Measurements from ENCODE around the gene FUT9. TPM values are rescaled to one million over a fixed set of nuclear protein-coding genes. Genes with fewer than 3 reads are reported as not detected.

Gene FUT9
- total RNA-seq, 2 experiments from 2014 or later: not detected

DNA sequence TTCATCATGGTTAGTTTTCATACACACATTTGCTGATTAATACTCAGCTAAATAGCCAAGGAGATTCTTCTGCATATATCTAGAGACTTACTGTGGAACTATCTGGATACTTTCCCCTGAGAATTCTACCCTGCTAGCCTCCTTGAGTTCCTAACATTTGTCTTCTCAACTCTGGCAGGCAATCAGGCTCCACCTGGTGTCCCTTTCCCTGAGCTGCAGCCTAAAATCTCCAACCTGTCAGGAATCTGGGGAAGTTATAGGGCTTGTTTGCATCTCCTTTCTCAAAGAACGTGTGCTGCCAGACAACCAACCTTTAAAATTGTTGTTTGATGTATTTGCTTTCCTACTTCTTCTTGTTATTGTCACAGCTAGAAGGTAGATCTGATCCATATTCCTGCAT lies 73.4 kb downstream of the FUT9 start:
- Histone ChIP-seq H3K36me3 (ENCODE audit: insufficient read depth, low read length) (no peaks in the 10 kb centered on the region), H3K4me3 (ENCODE audit: low read length) (no peak overlapping the region), H3K27me3 (ENCODE audit: control insufficient read depth in 1 of 2, insufficient read depth in 2 of 2, low read length in 2 of 2) (no peaks in the 10 kb centered on the region), H3K9me3 (ENCODE audit: control insufficient read depth in 1 of 2, insufficient read depth in 1 of 2, low read length in 2 of 2) (no peaks in the 10 kb centered on the region), H3K27ac (ENCODE audit: low read depth in 1 of 2, low read length in 2 of 2) (no peak overlapping the region), H3K4me1 (ENCODE audit: insufficient read depth, low read length) (no peaks in the 10 kb centered on the region)
- H3K27ac Mint-ChIP-seq: no peak overlapping the region
- no peak overlapping the region for H3K4me3 Mint-ChIP-seq
- H3K36me3 Mint-ChIP-seq (ENCODE audit: low read depth): no peaks in the 10 kb centered on the region
- TF ChIP-seq, protein P1, sequence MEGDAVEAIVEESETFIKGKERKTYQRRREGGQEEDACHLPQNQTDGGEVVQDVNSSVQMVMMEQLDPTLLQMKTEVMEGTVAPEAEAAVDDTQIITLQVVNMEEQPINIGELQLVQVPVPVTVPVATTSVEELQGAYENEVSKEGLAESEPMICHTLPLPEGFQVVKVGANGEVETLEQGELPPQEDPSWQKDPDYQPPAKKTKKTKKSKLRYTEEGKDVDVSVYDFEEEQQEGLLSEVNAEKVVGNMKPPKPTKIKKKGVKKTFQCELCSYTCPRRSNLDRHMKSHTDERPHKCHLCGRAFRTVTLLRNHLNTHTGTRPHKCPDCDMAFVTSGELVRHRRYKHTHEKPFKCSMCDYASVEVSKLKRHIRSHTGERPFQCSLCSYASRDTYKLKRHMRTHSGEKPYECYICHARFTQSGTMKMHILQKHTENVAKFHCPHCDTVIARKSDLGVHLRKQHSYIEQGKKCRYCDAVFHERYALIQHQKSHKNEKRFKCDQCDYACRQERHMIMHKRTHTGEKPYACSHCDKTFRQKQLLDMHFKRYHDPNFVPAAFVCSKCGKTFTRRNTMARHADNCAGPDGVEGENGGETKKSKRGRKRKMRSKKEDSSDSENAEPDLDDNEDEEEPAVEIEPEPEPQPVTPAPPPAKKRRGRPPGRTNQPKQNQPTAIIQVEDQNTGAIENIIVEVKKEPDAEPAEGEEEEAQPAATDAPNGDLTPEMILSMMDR (IDR thresholded peaks at IDR 0.05): no peak
- no peaks in the 10 kb centered on the region for H3K4me1 Mint-ChIP-seq (ENCODE audit: low read depth)
- POLR2A ChIA-PET: no interaction called here
- DNase-seq: no peak
- intact Hi-C loops (cut with DNase I, micrococcal nuclease): no loop called here
- no peak for ATAC-seq (ENCODE audit: poor library complexity)
- no peaks in the 10 kb centered on the region for H3K9me3 Mint-ChIP-seq
- CTCF ChIA-PET: no interaction called here
- H3K27me3 Mint-ChIP-seq: no peaks in the 10 kb centered on the region

DNA sequence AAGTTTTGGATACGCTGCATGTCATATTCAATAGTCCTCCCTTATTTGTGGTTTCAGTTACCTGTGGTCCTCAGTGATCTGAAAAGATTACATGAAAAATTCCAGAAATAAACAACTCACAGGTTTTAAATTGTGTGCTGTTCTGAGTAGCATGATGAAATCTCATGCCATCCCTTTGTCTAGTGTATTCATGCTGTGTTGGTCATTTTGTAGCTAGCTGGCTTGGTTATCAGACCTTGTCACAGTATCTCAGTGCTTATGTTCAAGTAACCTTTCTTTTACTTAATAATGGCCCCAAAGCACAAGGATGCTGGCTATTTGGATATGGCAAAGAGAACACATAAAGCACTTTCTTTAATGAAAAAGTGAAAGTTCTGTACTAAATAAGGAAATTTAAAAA lies 78.3 kb downstream of the FUT9 start:
- Mint-ChIP-seq H3K4me1 (ENCODE audit: low read depth) (no peaks in the 10 kb centered on the region), H3K36me3 (ENCODE audit: low read depth) (no peaks in the 10 kb centered on the region), H3K27me3 (no peaks in the 10 kb centered on the region), H3K4me3 (no peak overlapping the region), H3K27ac (no peak overlapping the region), H3K9me3 (no peaks in the 10 kb centered on the region)
- ATAC-seq (ENCODE audit: poor library complexity) (no peak), DNase-seq (no peak)
- Histone ChIP-seq H3K4me3 (ENCODE audit: low read length) (no peak overlapping the region), H3K4me1 (ENCODE audit: insufficient read depth, low read length) (no peaks in the 10 kb centered on the region), H3K36me3 (ENCODE audit: insufficient read depth, low read length) (no peaks in the 10 kb centered on the region), H3K27ac (ENCODE audit: low read depth in 1 of 2, low read length in 2 of 2) (no peak overlapping the region), H3K9me3 (ENCODE audit: control insufficient read depth in 1 of 2, insufficient read depth in 1 of 2, low read length in 2 of 2) (no peaks in the 10 kb centered on the region), H3K27me3 (ENCODE audit: control insufficient read depth in 1 of 2, insufficient read depth in 2 of 2, low read length in 2 of 2) (no peaks in the 10 kb centered on the region)
- ChIA-PET POLR2A (no interaction called here), CTCF (no interaction called here)
- intact Hi-C loops (cut with DNase I, micrococcal nuclease): no loop called here
- TF ChIP-seq, protein P1 (IDR thresholded peaks at IDR 0.05): no peak

DNA sequence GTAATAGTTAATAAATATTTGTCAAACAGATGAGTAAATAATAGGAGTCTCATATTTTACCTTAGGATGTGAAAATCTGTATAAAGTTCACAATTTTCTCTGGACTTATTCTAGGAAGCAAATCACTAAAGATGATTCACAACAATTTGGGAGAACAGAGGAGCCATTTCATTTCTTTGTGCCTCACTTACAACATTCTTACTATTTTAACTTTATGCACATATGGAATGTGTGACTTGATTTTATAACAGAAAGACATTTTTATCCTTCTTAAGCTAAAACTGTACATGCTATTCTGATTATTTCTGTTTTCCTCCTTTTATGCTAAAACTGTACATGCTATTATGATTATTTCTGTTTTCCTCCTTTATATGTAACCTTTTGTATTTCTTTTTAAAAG lies 83.3 kb downstream of the FUT9 start:
- no peak overlapping the region for H3K4me3 ChIP-seq (ENCODE audit: low read length)
- TF ChIP-seq, protein P1 (IDR thresholded peaks at IDR 0.05): no peak
- no peak overlapping the region for H3K27ac ChIP-seq (ENCODE audit: low read depth in 1 of 2, low read length in 2 of 2)
- H3K4me1 ChIP-seq (ENCODE audit: insufficient read depth, low read length): no peaks in the 10 kb centered on the region
- H3K36me3 Mint-ChIP-seq (ENCODE audit: low read depth): no peaks in the 10 kb centered on the region
- POLR2A ChIA-PET: no interaction called here
- H3K36me3 ChIP-seq (ENCODE audit: insufficient read depth, low read length): no peaks in the 10 kb centered on the region
- no peaks in the 10 kb centered on the region for H3K9me3 ChIP-seq (ENCODE audit: control insufficient read depth in 1 of 2, insufficient read depth in 1 of 2, low read length in 2 of 2)
- CTCF ChIA-PET: no interaction called here
- H3K9me3 Mint-ChIP-seq: no peaks in the 10 kb centered on the region
- no peak overlapping the region for H3K4me3 Mint-ChIP-seq
- intact Hi-C loops (cut with DNase I, micrococcal nuclease): no loop called here
- H3K27ac Mint-ChIP-seq: no peak overlapping the region
- ATAC-seq (ENCODE audit: poor library complexity): no peak
- no peaks in the 10 kb centered on the region for H3K27me3 Mint-ChIP-seq
- no peak for DNase-seq
- no peaks in the 10 kb centered on the region for H3K27me3 ChIP-seq (ENCODE audit: control insufficient read depth in 1 of 2, insufficient read depth in 2 of 2, low read length in 2 of 2)
- no peaks in the 10 kb centered on the region for H3K4me1 Mint-ChIP-seq (ENCODE audit: low read depth)
